Heart left ventricle (tissue), 13 donors: ENCODE data around the gene MED15.
"Not testable (repeated sequence)": the region's sequence is repeated elsewhere in the genome, so short reads cannot be mapped to it uniquely, and the experiment has no call there.

Experiments used
- POLR2A ChIP-seq, 2 donors: fragments of 450-650 bp; IDR thresholded peaks; one replicate each; pipeline ENCODE4 v1.6.1; 2017; ENCODE audit warnings: antibody characterized with exemption in 2 of 2, mild to moderate bottlenecking in 2 of 2, moderate library complexity in 2 of 2
- TF ChIP-seq, protein P1 (sequence below), 12 donors: fragments of 200-600 bp; sonication (generic) in 4 of 12; IDR thresholded peaks; one replicate each; pipeline versions ENCODE4 v1.5.0 to v1.8.0; 2018 to 2022; ENCODE audit warnings: antibody characterized with exemption in 12 of 12, mild to moderate bottlenecking in 5 of 12
- donor health status: ischemic (EF 13 %, LVEDD 7.1; RV severe dilation, severe dysfunction).
- donor health status: DM: no; HTN: yes; CAD: no.
- donor health status: DM: no; HTN: no; CAD: no.
- donor health status: ischemic (EF 25% LVEDD 6.9; RV normal size, moderate dysfunction).
- donor health status: ischemic (EF 25% LVEDD 5.7; RV mildly dilated, moderate dysfunction).
- donor health status: ischemic (EF 35%, LVEDD 5.7; RV mildly dilated, moderate dysfunction).
- donor health status: nonischemic (EF 11% LVEDD 7.7; RV severe dilation, severe dysfunction).
- donor health status: DM: yes; HTN: yes; CAD: no.
- donor health status: PGD.
- donor health status: ischemic (EF 29% LVEDD 5.4; RV normal size, mild dysfunction).
- donor health status: nonischemic (EF 23%, LVEDD 6.1; RV moderate dilation, normal function).

- TF ChIP-seq, protein P1, sequence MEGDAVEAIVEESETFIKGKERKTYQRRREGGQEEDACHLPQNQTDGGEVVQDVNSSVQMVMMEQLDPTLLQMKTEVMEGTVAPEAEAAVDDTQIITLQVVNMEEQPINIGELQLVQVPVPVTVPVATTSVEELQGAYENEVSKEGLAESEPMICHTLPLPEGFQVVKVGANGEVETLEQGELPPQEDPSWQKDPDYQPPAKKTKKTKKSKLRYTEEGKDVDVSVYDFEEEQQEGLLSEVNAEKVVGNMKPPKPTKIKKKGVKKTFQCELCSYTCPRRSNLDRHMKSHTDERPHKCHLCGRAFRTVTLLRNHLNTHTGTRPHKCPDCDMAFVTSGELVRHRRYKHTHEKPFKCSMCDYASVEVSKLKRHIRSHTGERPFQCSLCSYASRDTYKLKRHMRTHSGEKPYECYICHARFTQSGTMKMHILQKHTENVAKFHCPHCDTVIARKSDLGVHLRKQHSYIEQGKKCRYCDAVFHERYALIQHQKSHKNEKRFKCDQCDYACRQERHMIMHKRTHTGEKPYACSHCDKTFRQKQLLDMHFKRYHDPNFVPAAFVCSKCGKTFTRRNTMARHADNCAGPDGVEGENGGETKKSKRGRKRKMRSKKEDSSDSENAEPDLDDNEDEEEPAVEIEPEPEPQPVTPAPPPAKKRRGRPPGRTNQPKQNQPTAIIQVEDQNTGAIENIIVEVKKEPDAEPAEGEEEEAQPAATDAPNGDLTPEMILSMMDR (IDR thresholded peaks at IDR 0.05), result not testable (repeated sequence)
- not testable (repeated sequence) for TF ChIP-seq POLR2A (IDR thresholded peaks at IDR 0.05)
These were observed 24.3 kb upstream of the MED15 start for GRCh38 chr22:20483143-20483506.
